Small intestine (tissue), 7 donors: Measurements from ENCODE around the gene RCOR2. TPM values are rescaled to one million over a fixed set of nuclear protein-coding genes. Genes with fewer than 3 reads are reported as not detected.
A peak's percentile ranks its signal among the peaks of the same experiment; 100 is the strongest.

Experiments
- DNase-seq, 2 donors: peaks; one replicate each; pipeline versions ENCODE4 v3.0.0 to v3.0.0-alpha.2; 2013
- FAIRE-seq: peaks from 2 replicates; lab custom pipeline; 2012; peaks lifted over from hg19 to GRCh38; lab: Jason Lieb, UNC
- H3K27ac ChIP-seq, 3 donors: one replicate each; pipeline ENCODE4 v1.5.1; 2013; ENCODE audit warnings: low read length in 2 of 3, mild to moderate bottlenecking in 2 of 3, control low read depth in 1 of 3, inconsistent platforms in 1 of 3, low read depth in 1 of 3, moderate library complexity in 1 of 3
- H3K27me3 ChIP-seq, 3 donors: one replicate each; pipeline ENCODE4 v1.6.1; 2013; ENCODE audit warnings: low read length in 3 of 3, inconsistent platforms in 1 of 3; ENCODE audit not compliant: control insufficient read depth in 3 of 3, insufficient read depth in 3 of 3
- H3K36me3 ChIP-seq, 3 donors: one replicate each; pipeline ENCODE4 v1.6.1; 2013; ENCODE audit warnings: low read length in 3 of 3, inconsistent platforms in 1 of 3, low read depth in 1 of 3, mild to moderate bottlenecking in 1 of 3, moderate library complexity in 1 of 3; ENCODE audit not compliant: control insufficient read depth in 3 of 3, insufficient read depth in 2 of 3
- H3K4me1 ChIP-seq, 3 donors: one replicate each; pipeline ENCODE4 v1.6.1; 2013; ENCODE audit warnings: low read length in 2 of 3, inconsistent platforms in 1 of 3, low read depth in 1 of 3, mild to moderate bottlenecking in 1 of 3, moderate library complexity in 1 of 3; ENCODE audit not compliant: control insufficient read depth in 3 of 3, insufficient read depth in 2 of 3
- H3K4me3 ChIP-seq, 3 donors: one replicate each; pipeline ENCODE4 v1.5.1; 2013; ENCODE audit warnings: low read length in 3 of 3, control low read depth in 1 of 3, inconsistent platforms in 1 of 3, low read depth in 1 of 3, mild to moderate bottlenecking in 1 of 3, moderate library complexity in 1 of 3
- H3K9me3 ChIP-seq, 2 donors: one replicate each; pipeline ENCODE4 v1.6.1; 2013; ENCODE audit warnings: low read depth in 1 of 2, low read length in 1 of 2; ENCODE audit not compliant: control insufficient read depth in 2 of 2, insufficient read depth in 1 of 2
- WGBS, 3 donors: extraction: QIAGEN DNeasy Blood & Tissue Kit; methylation state at CpG; one replicate each; pipeline ENCODE4 v1.1.7; 2013; 5-methylcytosine and 5-hydroxymethylcytosine counted together
- polyA plus RNA-seq, 4 donors: library from polyadenylated mRNA; stranded (reverse) in 3 of 4; unstranded in 1 of 4; fragments of 200-250 nt in 3 of 4; fragments of 120-200 nt in 1 of 4; gene quantifications; one replicate each; pipeline versions ENCODE4 v1.2.1 to v1.2.3, GENCODE V29; 2013
- donor health status: healthy with polysubstance abuse.
- donor health status: control.
- donor health status: control.
- donor health status: Bipolar disorder and iron deficiency.
- donor health status: healthy.

RCOR2 gene
- polyA plus RNA-seq, 4 donors: 1.3 to 5.0 (median 2.1) TPM; not detected in 1

GRCh38 chr11:63897459-63898146 lies 19.4 kb downstream of the RCOR2 start:
- no peak for FAIRE-seq
- 92 to 94% (median 93%) methylated on average over 10 of the region's 10 CpGs for WGBS, 3 donors

DNA sequence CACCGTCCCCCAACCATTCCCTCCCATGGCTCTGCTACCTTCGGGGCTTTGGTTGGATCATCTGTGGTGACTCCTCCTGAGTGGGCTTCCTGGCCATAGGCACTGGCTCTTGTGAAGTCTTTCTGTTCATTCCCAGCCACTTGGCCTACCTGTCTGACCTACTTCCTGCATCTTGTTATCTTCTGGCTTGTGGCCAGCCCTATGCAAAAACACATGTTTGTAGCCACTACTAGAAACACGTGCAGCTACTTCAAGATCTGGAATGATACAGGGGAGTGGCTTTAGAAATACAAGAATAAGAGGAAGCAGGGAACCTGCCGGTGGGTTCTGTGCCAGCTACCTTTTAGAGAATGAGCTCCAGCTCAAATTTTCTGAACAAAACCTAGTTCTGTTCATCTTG lies 20.9 kb downstream of the RCOR2 start:
- peaks cover 32 to 86% (median 46%) of the 10 kb centered on the region in 3 donors for H3K36me3 ChIP-seq
- no peak for FAIRE-seq
- no peak overlapping the region for H3K27ac ChIP-seq

More at GRCh38 chr11:63897459-63898146, 19.4 kb downstream of the RCOR2 start:
- H3K27ac ChIP-seq: no peak overlapping the region
- H3K4me3 ChIP-seq: no peak overlapping the region
- H3K36me3 ChIP-seq: peaks cover 39 to 85% (median 52%) of the 10 kb centered on the region in 3 donors
- DNase-seq: no peak
- H3K9me3 ChIP-seq: no peaks in the 10 kb centered on the region
- no peaks in the 10 kb centered on the region for H3K27me3 ChIP-seq
- H3K4me1 ChIP-seq: peaks cover 0 to 3% (median under 1%) of the 10 kb centered on the region in 3 donors

DNA sequence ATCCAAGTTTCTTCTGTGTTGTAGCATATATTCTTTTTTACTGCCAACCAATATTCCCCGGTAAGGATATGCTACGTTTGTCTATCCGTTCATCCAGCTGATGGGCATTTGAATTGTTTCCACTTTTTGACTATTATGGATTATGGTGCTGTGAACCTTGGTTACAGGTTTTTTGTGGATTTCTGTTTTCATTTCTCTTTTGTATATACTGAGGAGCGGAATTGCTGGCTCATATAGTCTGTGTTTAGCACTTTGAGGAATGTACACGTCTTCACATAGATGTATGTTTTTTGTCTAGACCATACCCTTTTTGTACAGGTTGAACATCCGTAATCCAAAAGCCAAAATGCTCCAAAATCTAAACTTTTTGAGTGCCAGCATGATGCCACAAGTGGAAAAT lies 23.6 kb downstream of the RCOR2 start:
- DNase-seq: no peak
- peaks cover 12 to 73% (median 25%) of the 10 kb centered on the region in 3 donors for H3K36me3 ChIP-seq
- no peaks in the 10 kb centered on the region for H3K9me3 ChIP-seq
- H3K4me3 ChIP-seq: no peak overlapping the region
- H3K27me3 ChIP-seq: no peaks in the 10 kb centered on the region
- no peak for FAIRE-seq
- H3K4me1 ChIP-seq: peaks cover 3 to 43% (median 3%) of the 10 kb centered on the region in 3 donors
- 97 to 98% (median 97%) methylated on average over 6 of the region's 6 CpGs for WGBS, 3 donors
- H3K27ac ChIP-seq: no peak overlapping the region

More for the DNA sequence above, 20.9 kb downstream of the RCOR2 start:
- no peak overlapping the region for H3K4me3 ChIP-seq
- no peaks in the 10 kb centered on the region for H3K9me3 ChIP-seq
- no peaks in the 10 kb centered on the region for H3K27me3 ChIP-seq
- H3K4me1 ChIP-seq: peaks cover 3 to 15% (median 3%) of the 10 kb centered on the region in 3 donors
- DNase-seq: peak in 1 of 2 donors; percentile 81
- 32 to 53% (median 39%) methylated on average over 4 of the region's 4 CpGs for WGBS, 3 donors

DNA sequence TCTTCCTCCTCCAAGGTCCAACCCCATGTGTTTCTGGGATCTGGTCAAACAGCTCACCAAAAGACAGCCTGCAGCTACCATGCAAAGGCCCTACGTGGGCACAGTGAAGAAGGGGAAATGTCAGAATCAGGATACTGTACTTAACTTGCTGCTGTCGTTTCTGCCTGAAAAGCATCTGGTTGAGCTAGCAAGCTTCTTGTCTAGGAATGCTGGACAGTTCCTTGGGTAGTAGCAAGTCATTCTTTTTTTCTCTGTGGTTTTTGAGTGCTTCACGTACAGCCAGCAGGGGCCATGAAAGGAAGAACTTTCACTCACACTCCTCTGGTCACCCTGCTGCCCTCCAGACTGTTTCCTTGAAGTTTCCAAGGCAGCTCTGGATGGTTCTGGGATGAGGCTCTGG lies 24.7 kb downstream of the RCOR2 start:
- Histone ChIP-seq H3K4me3 (no peak overlapping the region), H3K4me1 (peaks cover 3 to 53% (median 8%) of the 10 kb centered on the region in 3 donors), H3K36me3 (peaks cover 8 to 63% (median 14%) of the 10 kb centered on the region in 3 donors), H3K9me3 (no peaks in the 10 kb centered on the region), H3K27me3 (no peaks in the 10 kb centered on the region), H3K27ac (peak overlapping the region in 1 of 3 donors; percentile 7)
- FAIRE-seq (no peak), DNase-seq (no peak)
- 28 to 48% (median 48%) methylated on average over 3 of the region's 3 CpGs for WGBS, 3 donors

GRCh38 chr11:63890368-63890767 lies 26.6 kb downstream of the RCOR2 start:
- Histone ChIP-seq H3K36me3 (peaks cover 0 to 57% (median 2%) of the 10 kb centered on the region in 3 donors), H3K27me3 (no peaks in the 10 kb centered on the region), H3K27ac (peak overlapping the region in 2 of 3 donors; percentile 96 to 97), H3K4me3 (peak overlapping the region in 2 of 3 donors; percentile 47 to 66), H3K9me3 (no peaks in the 10 kb centered on the region), H3K4me1 (peaks cover 3 to 61% (median 4%) of the 10 kb centered on the region in 3 donors)
- FAIRE-seq (no peak), DNase-seq (peak; percentile 29 to 44)
- WGBS, 3 donors: 33 to 66% (median 36%) methylated on average over 7 of the region's 7 CpGs

GRCh38 chr11:63889344-63889743 lies 27.6 kb downstream of the RCOR2 start:
- Histone ChIP-seq H3K9me3 (no peaks in the 10 kb centered on the region), H3K27ac (peak overlapping the region; percentile 96 to 97 (median 96)), H3K36me3 (peaks cover 0 to 54% (median 2%) of the 10 kb centered on the region in 3 donors), H3K4me3 (peak overlapping the region in 2 of 3 donors; percentile 47 to 66), H3K4me1 (peaks cover 3 to 70% (median 4%) of the 10 kb centered on the region in 3 donors), H3K27me3 (no peaks in the 10 kb centered on the region)
- DNase-seq (peak; percentile 65 to 80), FAIRE-seq (no peak)
- WGBS, 3 donors: 27 to 61% (median 44%) methylated on average over 6 of the region's 6 CpGs

- WGBS, 3 donors: 3 to 23% (median 9%) methylated on average over 25 of the region's 25 CpGs
- FAIRE-seq (no peak), DNase-seq (peak; percentile 92 to 94)
- Histone ChIP-seq H3K27ac (peak overlapping the region; percentile 96 to 97 (median 96)), H3K4me3 (peak overlapping the region; percentile 33 to 66 (median 47)), H3K4me1 (peaks cover 3 to 80% (median 4%) of the 10 kb centered on the region in 3 donors), H3K36me3 (peaks cover 0 to 58% (median 2%) of the 10 kb centered on the region in 3 donors), H3K27me3 (no peaks in the 10 kb centered on the region), H3K9me3 (no peaks in the 10 kb centered on the region)
These were observed 28.5 kb downstream of the RCOR2 start for GRCh38 chr11:63888170-63889086.
